SK-N-SH treated with all-trans-retinoic acid at 6 μM for 48 hours (cell line): ENCODE results near the gene CNTN4.

Experiments
- ATAC-seq: fragments of 200-7000 bp; cut with Tn5 transposase; 3 replicates; pipeline ENCODE4 v1.9.1; 2020; ENCODE audit warnings: mild to moderate bottlenecking, moderate library complexity
- ARNTL ChIP-seq: fragments of 450-650 bp; formaldehyde crosslinking; IDR thresholded peaks from 2 replicates; pipeline ENCODE4 v1.5.0; 2020; ENCODE audit warnings: low read depth, mild to moderate bottlenecking, moderate library complexity, borderline replicate concordance
- BACH2 ChIP-seq: fragments of 250-450 bp; sonication (Bioruptor Pico); IDR thresholded peaks from 2 replicates; pipeline ENCODE4 v1.9.0; 2021; ENCODE audit warnings: mild to moderate bottlenecking, borderline replicate concordance
- CREB5 ChIP-seq: fragments of 250-450 bp; sonication (Bioruptor Pico); IDR thresholded peaks from 2 replicates; pipeline ENCODE4 v1.5.1; 2020; ENCODE audit warnings: low read depth, mild to moderate bottlenecking, moderate library complexity
- CSDC2 ChIP-seq: fragments of 250-450 bp; sonication (Bioruptor Pico); IDR thresholded peaks from 2 replicates; pipeline ENCODE4 v1.5.0; 2020; ENCODE audit warnings: mild to moderate bottlenecking, moderate library complexity
- ESRRG ChIP-seq: fragments of 250-450 bp; sonication (Bioruptor Pico); IDR thresholded peaks from 2 replicates; pipeline ENCODE4 v1.6.1; 2021; ENCODE audit warnings: mild to moderate bottlenecking
- GLIS3 ChIP-seq: fragments of 250-450 bp; sonication (Bioruptor Pico); IDR thresholded peaks from 2 replicates; pipeline ENCODE4 v1.5.0; 2020; ENCODE audit warnings: mild to moderate bottlenecking, moderate library complexity
- ISL1 ChIP-seq: fragments of 250-450 bp; sonication (Bioruptor Pico); IDR thresholded peaks from 2 replicates; pipeline ENCODE4 v2.1.2; 2022; ENCODE audit warnings: mild to moderate bottlenecking, moderate library complexity
- OSR1 ChIP-seq: fragments of 250-450 bp; sonication (Bioruptor Pico); IDR thresholded peaks from 2 replicates; pipeline ENCODE4 v1.8.0; 2022; ENCODE audit warnings: moderate library complexity, mild to moderate bottlenecking, inconsistent platforms
- PATZ1 ChIP-seq: fragments of 250-450 bp; sonication (Bioruptor Pico); IDR thresholded peaks from 2 replicates; pipeline ENCODE4 v1.8.0; 2020; ENCODE audit warnings: mild to moderate bottlenecking, moderate library complexity, borderline replicate concordance
- POU6F1 ChIP-seq: fragments of 250-450 bp; sonication (Bioruptor Pico); IDR thresholded peaks from 2 replicates; pipeline ENCODE4 v1.8.0; 2021; ENCODE audit warnings: low read depth, mild to moderate bottlenecking, moderate library complexity, borderline replicate concordance
- PPARA ChIP-seq: fragments of 250-450 bp; sonication (Bioruptor Pico); IDR thresholded peaks from 2 replicates; pipeline ENCODE4 v1.5.0; 2020; ENCODE audit warnings: mild to moderate bottlenecking, borderline replicate concordance
- RARB ChIP-seq: fragments of 250-450 bp; sonication (Bioruptor Pico); IDR thresholded peaks from 2 replicates; pipeline ENCODE4 v1.8.0; 2021; ENCODE audit warnings: mild to moderate bottlenecking, moderate library complexity
- SNAI2 ChIP-seq: fragments of 250-450 bp; sonication (Bioruptor Pico); IDR thresholded peaks from 2 replicates; pipeline ENCODE4 v1.5.0; 2020; ENCODE audit warnings: mild to moderate bottlenecking, moderate library complexity
- TCF4 ChIP-seq: fragments of 250-450 bp; sonication (Bioruptor Pico); IDR thresholded peaks from 2 replicates; pipeline ENCODE4 v1.8.0; 2021; ENCODE audit warnings: mild to moderate bottlenecking, moderate library complexity, borderline replicate concordance
- TOX ChIP-seq: fragments of 250-450 bp; sonication (Bioruptor Pico); IDR thresholded peaks from 2 replicates; pipeline ENCODE4 v1.8.0; 2021; ENCODE audit warnings: mild to moderate bottlenecking, moderate library complexity, borderline replicate concordance
- TSHZ2 ChIP-seq: fragments of 250-450 bp; sonication (Bioruptor Pico); IDR thresholded peaks from 2 replicates; pipeline ENCODE4 v1.5.0; 2020; ENCODE audit warnings: mild to moderate bottlenecking, moderate library complexity
- ZC3H10 ChIP-seq: fragments of 250-450 bp; sonication (Bioruptor Pico); IDR thresholded peaks from 2 replicates; pipeline ENCODE4 v1.5.1; 2021; ENCODE audit warnings: mild to moderate bottlenecking, moderate library complexity
- ZFP3 ChIP-seq: fragments of 250-450 bp; sonication (Bioruptor Pico); IDR thresholded peaks from 2 replicates; pipeline ENCODE4 v1.5.0; 2020; ENCODE audit warnings: mild to moderate bottlenecking, moderate library complexity
- ZFP30 ChIP-seq: fragments of 450-650 bp; formaldehyde crosslinking; IDR thresholded peaks from 2 replicates; pipeline ENCODE4 v1.5.0; 2022; ENCODE audit warnings: mild to moderate bottlenecking, moderate library complexity
- ZNF565 ChIP-seq: fragments of 450-650 bp; formaldehyde crosslinking; conservative IDR thresholded peaks from 2 replicates; pipeline ENCODE4 v1.5.0; 2020; ENCODE audit warnings: low read depth, mild to moderate bottlenecking, moderate library complexity
- ZNF70 ChIP-seq: fragments of 450-650 bp; formaldehyde crosslinking; IDR thresholded peaks from 2 replicates; pipeline ENCODE4 v1.5.0; 2020; ENCODE audit warnings: mild to moderate bottlenecking, moderate library complexity
- ZNF8 ChIP-seq: fragments of 450-650 bp; formaldehyde crosslinking; IDR thresholded peaks from 2 replicates; pipeline ENCODE4 v1.5.0; 2020; ENCODE audit warnings: mild to moderate bottlenecking, moderate library complexity
- TF ChIP-seq, protein P1 (sequence below): fragments of 250-450 bp; sonication (Bioruptor Pico); IDR thresholded peaks from 2 replicates; pipeline ENCODE4 v1.5.1; 2021; ENCODE audit warnings: mild to moderate bottlenecking, moderate library complexity

CNTN4 gene

DNA sequence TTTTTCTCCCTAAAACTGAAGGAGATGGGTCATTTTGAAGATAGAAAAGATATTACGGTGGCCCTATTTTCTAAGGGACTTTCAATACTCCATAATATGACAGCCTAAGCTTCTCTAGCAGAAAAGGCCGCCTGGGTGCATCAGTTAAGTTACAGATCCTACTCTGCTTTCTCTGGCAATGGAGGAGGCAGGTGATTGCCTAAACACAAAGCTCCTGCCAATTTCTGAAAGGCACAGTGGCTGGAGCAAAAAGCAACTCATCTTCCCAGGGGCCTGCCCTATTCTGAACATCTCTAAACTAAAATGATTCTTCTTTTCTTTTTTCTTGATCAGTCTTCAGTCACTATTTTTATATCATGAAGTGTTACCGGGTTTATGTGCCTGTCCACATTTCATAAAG lies 276.7 kb downstream of the CNTN4 start:
- no peak for ATAC-seq
- TF ChIP-seq ZNF565 = no peak
- no peak for TF ChIP-seq TOX (CRISPR knock-in tag)
- TF ChIP-seq CSDC2 (CRISPR knock-in tag) = no peak
- TF ChIP-seq ZC3H10 = no peak
- TF ChIP-seq PPARA (CRISPR knock-in tag) = no peak
- no peak for TF ChIP-seq TSHZ2 (CRISPR knock-in tag)
- no peak for TF ChIP-seq SNAI2
- TF ChIP-seq ARNTL (CRISPR knock-in tag) = no peak
- TF ChIP-seq PATZ1 = no peak
- no peak for TF ChIP-seq RARB (CRISPR knock-in tag)
- TF ChIP-seq ESRRG = no peak
- TF ChIP-seq GLIS3 = no peak
- TF ChIP-seq ZNF8 (CRISPR knock-in tag) = no peak
- no peak for TF ChIP-seq ZNF70 (CRISPR knock-in tag)
- no peak for TF ChIP-seq BACH2
- no peak for TF ChIP-seq CREB5 (CRISPR knock-in tag)
- TF ChIP-seq ISL1 = no peak
- no peak for TF ChIP-seq TCF4
- TF ChIP-seq ZFP3 (CRISPR knock-in tag) = no peak

DNA sequence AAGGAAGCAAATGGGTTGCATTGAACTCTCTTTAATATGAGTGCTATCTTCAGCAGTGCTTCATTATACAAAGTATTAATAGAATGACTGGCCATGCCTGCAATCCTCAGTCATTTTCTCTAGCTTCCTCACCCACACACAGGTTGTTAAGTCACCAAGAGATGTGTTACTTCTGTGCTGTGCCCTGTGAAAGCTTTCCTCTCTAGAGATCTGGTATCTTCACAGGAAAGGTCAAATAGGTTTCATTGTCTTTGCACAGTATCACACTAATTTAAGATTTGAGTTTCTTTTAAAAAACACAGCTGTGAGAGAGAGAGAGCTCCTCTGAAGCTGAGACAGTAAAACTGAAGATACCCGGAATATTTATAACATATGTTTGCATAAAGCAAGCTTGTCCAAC lies 278.6 kb downstream of the CNTN4 start:
- no peak for ATAC-seq
- no peak for TF ChIP-seq OSR1
- TF ChIP-seq, protein P1, sequence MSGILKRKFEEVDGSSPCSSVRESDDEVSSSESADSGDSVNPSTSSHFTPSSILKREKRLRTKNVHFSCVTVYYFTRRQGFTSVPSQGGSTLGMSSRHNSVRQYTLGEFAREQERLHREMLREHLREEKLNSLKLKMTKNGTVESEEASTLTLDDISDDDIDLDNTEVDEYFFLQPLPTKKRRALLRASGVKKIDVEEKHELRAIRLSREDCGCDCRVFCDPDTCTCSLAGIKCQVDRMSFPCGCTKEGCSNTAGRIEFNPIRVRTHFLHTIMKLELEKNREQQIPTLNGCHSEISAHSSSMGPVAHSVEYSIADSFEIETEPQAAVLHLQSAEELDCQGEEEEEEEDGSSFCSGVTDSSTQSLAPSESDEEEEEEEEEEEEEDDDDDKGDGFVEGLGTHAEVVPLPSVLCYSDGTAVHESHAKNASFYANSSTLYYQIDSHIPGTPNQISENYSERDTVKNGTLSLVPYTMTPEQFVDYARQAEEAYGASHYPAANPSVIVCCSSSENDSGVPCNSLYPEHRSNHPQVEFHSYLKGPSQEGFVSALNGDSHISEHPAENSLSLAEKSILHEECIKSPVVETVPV (CRISPR knock-in tag) = no peak
- no peak for TF ChIP-seq TCF4
- no peak for TF ChIP-seq SNAI2
- no peak for TF ChIP-seq GLIS3
- no peak for TF ChIP-seq CSDC2 (CRISPR knock-in tag)
- no peak for TF ChIP-seq ARNTL (CRISPR knock-in tag)
- no peak for TF ChIP-seq BACH2
- TF ChIP-seq POU6F1 (CRISPR knock-in tag) = no peak
- TF ChIP-seq ZFP30 (CRISPR knock-in tag) = no peak
- TF ChIP-seq ZNF70 (CRISPR knock-in tag) = no peak
- TF ChIP-seq TSHZ2 (CRISPR knock-in tag) = no peak
- no peak for TF ChIP-seq CREB5 (CRISPR knock-in tag)
- no peak for TF ChIP-seq ESRRG
- no peak for TF ChIP-seq PPARA (CRISPR knock-in tag)
- TF ChIP-seq, all 23 proteins: peak for 0
